PC-3 (cell line): ENCODE data around the gene CEL.

Experiments
- EZH2phosphoT487 ChIP-seq: fragments of 300-600 bp; sonication (generic); IDR thresholded peaks from 2 replicates; pipeline ENCODE4 v1.6.1; 2018; ENCODE audit warnings: mild to moderate bottlenecking, antibody characterized with exemption, low read length, borderline replicate concordance
- TF ChIP-seq, protein P1 (sequence below): fragments of 300-600 bp; sonication (generic); conservative IDR thresholded peaks from 2 replicates; pipeline ENCODE4 v1.5.1; 2017; ENCODE audit warnings: antibody characterized with exemption, low read depth, mild to moderate bottlenecking, low read length

DNA sequence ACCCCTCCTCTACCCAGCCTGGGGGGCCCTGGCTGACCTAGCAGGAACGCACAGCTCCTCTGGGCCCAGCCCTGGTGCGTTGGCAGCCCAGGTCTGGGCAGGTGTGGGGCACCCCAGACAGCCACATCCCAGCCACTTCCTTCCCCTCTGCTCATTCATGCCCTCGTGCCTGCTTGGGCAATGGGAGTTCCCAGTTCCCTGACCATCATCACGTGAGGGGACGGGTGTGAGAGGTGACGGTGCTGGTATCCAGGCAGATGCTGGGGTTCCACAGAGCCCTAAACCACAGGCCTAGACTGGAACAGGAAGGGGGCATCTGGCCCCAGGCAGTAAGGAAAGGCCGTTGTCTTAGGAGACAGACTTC lies 50.9 kb downstream of the CEL start:
- TF ChIP-seq, protein P1, sequence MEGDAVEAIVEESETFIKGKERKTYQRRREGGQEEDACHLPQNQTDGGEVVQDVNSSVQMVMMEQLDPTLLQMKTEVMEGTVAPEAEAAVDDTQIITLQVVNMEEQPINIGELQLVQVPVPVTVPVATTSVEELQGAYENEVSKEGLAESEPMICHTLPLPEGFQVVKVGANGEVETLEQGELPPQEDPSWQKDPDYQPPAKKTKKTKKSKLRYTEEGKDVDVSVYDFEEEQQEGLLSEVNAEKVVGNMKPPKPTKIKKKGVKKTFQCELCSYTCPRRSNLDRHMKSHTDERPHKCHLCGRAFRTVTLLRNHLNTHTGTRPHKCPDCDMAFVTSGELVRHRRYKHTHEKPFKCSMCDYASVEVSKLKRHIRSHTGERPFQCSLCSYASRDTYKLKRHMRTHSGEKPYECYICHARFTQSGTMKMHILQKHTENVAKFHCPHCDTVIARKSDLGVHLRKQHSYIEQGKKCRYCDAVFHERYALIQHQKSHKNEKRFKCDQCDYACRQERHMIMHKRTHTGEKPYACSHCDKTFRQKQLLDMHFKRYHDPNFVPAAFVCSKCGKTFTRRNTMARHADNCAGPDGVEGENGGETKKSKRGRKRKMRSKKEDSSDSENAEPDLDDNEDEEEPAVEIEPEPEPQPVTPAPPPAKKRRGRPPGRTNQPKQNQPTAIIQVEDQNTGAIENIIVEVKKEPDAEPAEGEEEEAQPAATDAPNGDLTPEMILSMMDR: no peak
- TF ChIP-seq EZH2phosphoT487: no peak
